Measurements from ENCODE around the gene STARD13. TPM values are rescaled to one million over a fixed set of nuclear protein-coding genes. Genes with fewer than 3 reads are reported as not detected.

STARD13 gene
- total and polyA plus RNA-seq, 2 donors (not counting 1 experiment from before 2014, with no cell fraction given): 0.06 to 0.22 TPM

DNA sequence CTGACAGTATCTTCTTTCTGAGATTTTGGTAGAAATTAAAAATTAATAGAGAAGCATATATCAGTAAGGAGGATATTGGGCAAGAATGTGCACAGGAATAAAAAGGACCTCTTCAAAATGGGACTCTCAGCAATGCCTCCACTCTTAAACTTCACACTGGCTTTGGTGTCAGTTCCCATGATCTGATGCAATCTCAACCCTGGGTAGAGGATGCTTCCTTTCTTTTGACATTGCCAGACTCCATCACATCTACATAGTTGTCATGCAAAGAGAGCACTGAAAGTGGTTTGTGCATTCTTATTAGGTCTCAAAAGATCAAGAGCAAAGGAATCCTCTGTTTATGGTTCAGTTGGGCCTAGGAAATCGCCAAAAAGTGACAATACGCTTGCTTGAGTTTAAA lies 26.3 kb downstream of the STARD13 start:
- no peak overlapping the region for H3K4me3 Mint-ChIP-seq
- Histone ChIP-seq H3K27ac (ENCODE audit: low read length in 2 of 2) (no peak overlapping the region), H3K4me1 (ENCODE audit: control insufficient read depth in 2 of 2, insufficient read depth in 2 of 2, low read length in 2 of 2) (no peaks in the 10 kb centered on the region), H3K27me3 (replicated peaks in 1 of 4; ENCODE audit: control extremely low read depth in 1 of 4, control insufficient read depth in 3 of 4, insufficient read depth in 4 of 4, low read length in 3 of 4) (no peaks in the 10 kb centered on the region), H2AFZ (ENCODE audit: insufficient read depth, low read depth, low read length, poor library complexity, severe bottlenecking) (no peak overlapping the region), H3K4me3 (ENCODE audit: control extremely low read depth in 1 of 5, extremely low read depth in 1 of 5, insufficient read depth in 1 of 5, low read depth in 2 of 5, low read length in 4 of 5) (no peak overlapping the region), H3K79me2 (ENCODE audit: control insufficient read depth, insufficient read depth, low read length) (no peaks in the 10 kb centered on the region), H4K20me1 (ENCODE audit: control insufficient read depth, insufficient read depth, low read length, poor library complexity, severe bottlenecking) (no peaks in the 10 kb centered on the region), H3K36me3 (replicated peaks in 1 of 2; ENCODE audit: control extremely low read depth in 1 of 2, control insufficient read depth in 1 of 2, extremely low read depth in 1 of 2, insufficient read depth in 2 of 2, low read length in 1 of 2) (no peaks in the 10 kb centered on the region), H3K9me3 (ENCODE audit: control extremely low read depth in 1 of 3, control insufficient read depth in 2 of 3, insufficient read depth in 1 of 3, low read length in 2 of 3) (no peaks in the 10 kb centered on the region), H3K9ac (ENCODE audit: low read length) (no peak overlapping the region), H3K4me2 (replicated peaks; ENCODE audit: low read depth, low read length, poor library complexity, severe bottlenecking) (no peak overlapping the region)
- no peak for ATAC-seq (ENCODE audit: low read depth)
- H3K27ac Mint-ChIP-seq: no peak overlapping the region
- ChIA-PET POLR2A (no interaction called here), CTCF (no interaction called here)
- H3K27me3 Mint-ChIP-seq: peaks cover under 1% of the 10 kb centered on the region
- H3K4me1 Mint-ChIP-seq: no peaks in the 10 kb centered on the region
- TF ChIP-seq EZH2 (IDR thresholded peaks at IDR 0.05; ENCODE audit: borderline replicate concordance, insufficient read depth, low read depth, low read length, poor library complexity, severe bottlenecking): no peak
- TF ChIP-seq, protein P1, sequence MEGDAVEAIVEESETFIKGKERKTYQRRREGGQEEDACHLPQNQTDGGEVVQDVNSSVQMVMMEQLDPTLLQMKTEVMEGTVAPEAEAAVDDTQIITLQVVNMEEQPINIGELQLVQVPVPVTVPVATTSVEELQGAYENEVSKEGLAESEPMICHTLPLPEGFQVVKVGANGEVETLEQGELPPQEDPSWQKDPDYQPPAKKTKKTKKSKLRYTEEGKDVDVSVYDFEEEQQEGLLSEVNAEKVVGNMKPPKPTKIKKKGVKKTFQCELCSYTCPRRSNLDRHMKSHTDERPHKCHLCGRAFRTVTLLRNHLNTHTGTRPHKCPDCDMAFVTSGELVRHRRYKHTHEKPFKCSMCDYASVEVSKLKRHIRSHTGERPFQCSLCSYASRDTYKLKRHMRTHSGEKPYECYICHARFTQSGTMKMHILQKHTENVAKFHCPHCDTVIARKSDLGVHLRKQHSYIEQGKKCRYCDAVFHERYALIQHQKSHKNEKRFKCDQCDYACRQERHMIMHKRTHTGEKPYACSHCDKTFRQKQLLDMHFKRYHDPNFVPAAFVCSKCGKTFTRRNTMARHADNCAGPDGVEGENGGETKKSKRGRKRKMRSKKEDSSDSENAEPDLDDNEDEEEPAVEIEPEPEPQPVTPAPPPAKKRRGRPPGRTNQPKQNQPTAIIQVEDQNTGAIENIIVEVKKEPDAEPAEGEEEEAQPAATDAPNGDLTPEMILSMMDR (IDR thresholded peaks at IDR 0.05): no peak
- no peak for DNase-seq
- WGBS (ENCODE audit: insufficient coverage): no CpG with 5 or more reads among the region's 2 CpGs
- intact Hi-C loops (cut with micrococcal nuclease): no loop called here
- H3K9me3 Mint-ChIP-seq (ENCODE audit: insufficient read depth): no peaks in the 10 kb centered on the region

DNA sequence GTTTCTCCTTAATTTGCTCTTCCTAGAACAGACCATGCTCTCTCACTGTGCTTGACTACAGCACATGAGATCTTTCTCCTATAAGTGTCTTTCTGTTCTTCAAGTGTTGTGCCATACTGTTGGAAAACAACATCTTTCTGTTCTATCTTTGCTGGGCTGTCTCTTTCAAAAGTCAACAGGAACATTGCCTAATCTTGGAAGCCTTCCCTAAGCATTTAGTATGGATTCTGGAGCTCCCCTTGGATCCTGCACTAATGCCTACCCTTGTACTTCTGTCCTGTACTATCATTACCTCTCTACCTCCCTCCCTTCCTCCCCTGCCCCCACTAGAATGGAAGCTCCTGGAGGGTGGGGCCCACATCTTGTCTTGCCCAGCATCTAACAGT lies 26.8 kb downstream of the STARD13 start:
- Histone ChIP-seq H3K27me3 (replicated peaks in 1 of 4; ENCODE audit: control extremely low read depth in 1 of 4, control insufficient read depth in 3 of 4, insufficient read depth in 4 of 4, low read length in 3 of 4) (no peaks in the 10 kb centered on the region), H3K4me1 (ENCODE audit: control insufficient read depth in 2 of 2, insufficient read depth in 2 of 2, low read length in 2 of 2) (no peaks in the 10 kb centered on the region), H3K27ac (ENCODE audit: low read length in 2 of 2) (no peak overlapping the region), H3K4me2 (replicated peaks; ENCODE audit: low read depth, low read length, poor library complexity, severe bottlenecking) (no peak overlapping the region), H3K36me3 (replicated peaks in 1 of 2; ENCODE audit: control extremely low read depth in 1 of 2, control insufficient read depth in 1 of 2, extremely low read depth in 1 of 2, insufficient read depth in 2 of 2, low read length in 1 of 2) (no peaks in the 10 kb centered on the region), H2AFZ (ENCODE audit: insufficient read depth, low read depth, low read length, poor library complexity, severe bottlenecking) (no peak overlapping the region), H4K20me1 (ENCODE audit: control insufficient read depth, insufficient read depth, low read length, poor library complexity, severe bottlenecking) (no peaks in the 10 kb centered on the region), H3K4me3 (ENCODE audit: control extremely low read depth in 1 of 5, extremely low read depth in 1 of 5, insufficient read depth in 1 of 5, low read depth in 2 of 5, low read length in 4 of 5) (no peak overlapping the region), H3K79me2 (ENCODE audit: control insufficient read depth, insufficient read depth, low read length) (no peaks in the 10 kb centered on the region), H3K9ac (ENCODE audit: low read length) (no peak overlapping the region), H3K9me3 (ENCODE audit: control extremely low read depth in 1 of 3, control insufficient read depth in 2 of 3, insufficient read depth in 1 of 3, low read length in 2 of 3) (no peaks in the 10 kb centered on the region)
- no peaks in the 10 kb centered on the region for H3K27me3 Mint-ChIP-seq
- POLR2A ChIA-PET: interaction anchor here (0.7 kb wide), 1 partner anchor 10 kb away, joined by 4 read pairs; no protein-coding TSS in a partner anchor
- no peak overlapping the region for H3K27ac Mint-ChIP-seq
- H3K4me3 Mint-ChIP-seq: no peak overlapping the region
- no peaks in the 10 kb centered on the region for H3K9me3 Mint-ChIP-seq (ENCODE audit: insufficient read depth)
- CTCF ChIA-PET: no interaction called here
- no peaks in the 10 kb centered on the region for H3K4me1 Mint-ChIP-seq
- ATAC-seq (ENCODE audit: low read depth) (no peak), DNase-seq (no peak)
- intact Hi-C loops (cut with micrococcal nuclease): no loop called here
- TF ChIP-seq EZH2 (IDR thresholded peaks at IDR 0.05; ENCODE audit: borderline replicate concordance, insufficient read depth, low read depth, low read length, poor library complexity, severe bottlenecking): no peak
- TF ChIP-seq, protein P1 (IDR thresholded peaks at IDR 0.05): no peak

Data from B cell (primary cell).